NCI-H1048 (cell line): ENCODE data around the gene ZMIZ1.

ENCODE experiments used
- DNase-seq: peaks from one replicate; lab custom pipeline; 2025; lab: John Stamatoyannopoulos, UW

Gene ZMIZ1

GRCh38 chr10:79308016-79308415 is 239.2 kb downstream of the ZMIZ1 start:
- no peak for DNase-seq

DNA sequence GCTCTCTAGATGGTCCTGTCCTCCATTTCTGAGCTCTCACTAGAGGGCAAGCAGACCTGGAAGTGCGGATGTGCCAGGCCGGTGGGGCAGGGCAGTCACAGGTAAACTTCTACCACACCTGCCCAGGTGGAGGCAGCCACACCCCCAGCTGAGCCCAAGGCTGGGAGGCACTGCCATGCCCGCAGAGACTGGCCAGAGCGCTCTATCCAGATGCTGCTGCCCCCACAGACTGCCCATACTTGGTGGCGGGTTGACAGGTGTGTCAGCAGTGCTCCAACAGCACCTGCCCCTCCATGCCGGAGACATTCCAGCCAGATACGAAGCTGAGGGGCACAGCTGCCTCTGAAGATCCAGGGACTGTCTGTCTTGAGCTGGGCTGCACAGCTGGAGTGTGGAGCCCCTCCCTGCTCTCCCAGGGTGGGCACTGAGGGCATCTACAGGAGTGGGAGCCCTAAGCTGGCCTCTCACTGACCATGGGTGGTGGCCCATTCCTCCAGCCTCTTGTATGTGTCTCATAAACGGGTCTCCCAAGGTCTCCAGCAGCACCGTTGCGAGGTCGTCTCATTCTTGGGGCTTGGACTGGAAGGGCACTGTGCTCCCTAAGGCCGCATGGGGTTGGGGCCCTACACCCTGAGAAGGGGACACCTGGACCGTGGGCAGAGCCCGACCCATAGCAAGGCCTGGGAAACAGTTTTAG is 240.4 kb downstream of the ZMIZ1 start:
- DNase-seq, result no peak

GRCh38 chr10:79310200-79310865 is 241.6 kb downstream of the ZMIZ1 start:
- DNase-seq, result no peak

DNA sequence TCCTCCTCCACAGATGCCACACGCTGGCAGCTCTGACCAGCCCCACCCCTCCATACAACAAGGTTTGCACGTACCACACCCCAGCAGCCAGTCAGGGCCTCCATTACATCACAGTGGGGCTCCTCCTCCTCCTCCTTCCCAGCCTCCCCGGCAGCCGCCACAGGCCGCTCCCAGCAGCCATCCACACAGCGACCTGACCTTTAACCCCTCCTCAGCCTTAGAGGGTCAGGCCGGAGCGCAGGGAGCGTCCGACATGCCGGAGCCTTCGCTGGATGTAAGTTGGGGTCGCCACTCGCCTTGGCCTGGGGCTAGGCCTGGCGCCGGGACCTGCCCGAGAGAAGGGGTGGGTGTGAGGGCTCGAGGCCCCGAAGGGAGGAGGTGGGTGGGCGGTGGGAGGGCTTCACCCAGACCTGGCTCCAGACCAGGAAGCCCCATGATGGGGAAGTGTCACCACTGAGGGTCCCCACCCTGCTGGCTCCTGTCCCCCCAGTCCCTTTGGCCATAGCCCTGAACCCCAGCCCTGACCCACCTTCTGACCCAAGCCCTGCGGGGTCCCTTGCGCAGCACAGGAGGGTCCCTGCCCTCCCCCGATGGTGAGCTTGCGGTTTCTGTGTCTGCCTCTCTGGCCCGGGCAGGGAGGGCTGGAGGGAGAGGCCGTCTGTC is 242.3 kb downstream of the ZMIZ1 start:
- DNase-seq, result no peak

DNA sequence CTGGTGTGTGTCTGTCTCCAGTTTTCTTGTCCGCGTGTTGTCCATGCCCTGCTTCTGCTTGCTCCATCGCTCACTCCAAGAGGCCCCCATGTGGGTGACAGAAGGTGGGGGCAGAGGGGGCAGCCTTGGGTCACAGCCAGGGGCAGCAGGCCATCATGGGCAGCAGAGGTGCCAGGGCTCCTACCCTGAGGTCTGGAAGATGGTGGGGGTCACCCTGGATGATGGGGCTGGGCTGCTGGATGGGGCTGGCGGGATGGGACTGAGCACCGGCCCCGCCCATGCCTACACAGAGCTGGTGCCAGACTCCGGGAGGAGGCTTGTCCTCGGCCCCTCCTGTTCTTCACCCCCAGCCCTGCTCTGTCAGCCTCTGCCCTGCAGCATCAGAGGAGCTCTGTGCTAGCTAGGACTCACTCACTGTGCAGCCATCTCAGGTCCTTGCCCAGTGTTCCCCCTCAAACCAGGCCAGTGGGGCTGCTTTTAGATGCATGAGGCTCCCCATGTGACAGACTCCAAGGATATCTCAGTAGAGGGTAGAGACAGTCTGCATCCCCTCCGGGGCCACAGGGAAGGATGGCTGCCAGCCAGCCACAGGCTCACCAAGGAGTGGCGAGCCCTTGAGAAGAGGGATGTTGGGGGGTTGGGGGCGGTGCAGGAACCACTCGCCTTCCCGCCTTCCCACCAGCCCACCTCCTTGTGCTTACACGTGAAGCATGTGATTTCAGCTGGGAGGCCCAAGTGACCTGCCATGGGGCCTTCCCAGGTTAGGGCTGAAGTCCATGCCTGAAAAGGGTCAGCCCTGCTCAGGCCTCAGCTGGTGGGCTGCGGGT is 243.0 kb downstream of the ZMIZ1 start:
- no peak for DNase-seq

- DNase-seq, result no peak
Observed at GRCh38 chr10:79312601-79313187, 243.9 kb downstream of the ZMIZ1 start.

DNA sequence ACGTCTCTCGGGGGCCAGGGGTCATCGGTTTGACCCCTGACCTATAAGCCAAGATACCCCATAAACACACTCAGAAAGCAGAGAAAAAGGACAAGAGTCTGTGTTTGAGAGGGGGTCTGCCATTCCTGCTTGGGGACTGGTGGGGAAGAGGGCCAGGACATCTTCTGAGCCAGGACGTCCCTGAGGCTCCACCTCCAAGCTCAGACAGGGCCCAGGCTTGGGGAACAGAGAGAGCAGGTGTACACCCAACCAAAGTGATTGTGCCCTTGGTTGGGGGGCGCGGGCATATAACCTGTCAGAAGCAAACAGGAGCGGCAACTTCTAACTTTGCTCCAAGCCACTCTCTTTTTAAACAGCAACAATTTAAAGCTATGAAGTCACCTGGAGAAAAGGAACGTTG is 244.6 kb downstream of the ZMIZ1 start:
- DNase-seq, result no peak

- DNase-seq, result no peak
Observed at GRCh38 chr10:79313911-79314439, 245.2 kb downstream of the ZMIZ1 start.

GRCh38 chr10:79314761-79315601 is 246.2 kb downstream of the ZMIZ1 start:
- DNase-seq, result no peak

GRCh38 chr10:79315602-79315920 is 246.8 kb downstream of the ZMIZ1 start:
- no peak for DNase-seq

DNA sequence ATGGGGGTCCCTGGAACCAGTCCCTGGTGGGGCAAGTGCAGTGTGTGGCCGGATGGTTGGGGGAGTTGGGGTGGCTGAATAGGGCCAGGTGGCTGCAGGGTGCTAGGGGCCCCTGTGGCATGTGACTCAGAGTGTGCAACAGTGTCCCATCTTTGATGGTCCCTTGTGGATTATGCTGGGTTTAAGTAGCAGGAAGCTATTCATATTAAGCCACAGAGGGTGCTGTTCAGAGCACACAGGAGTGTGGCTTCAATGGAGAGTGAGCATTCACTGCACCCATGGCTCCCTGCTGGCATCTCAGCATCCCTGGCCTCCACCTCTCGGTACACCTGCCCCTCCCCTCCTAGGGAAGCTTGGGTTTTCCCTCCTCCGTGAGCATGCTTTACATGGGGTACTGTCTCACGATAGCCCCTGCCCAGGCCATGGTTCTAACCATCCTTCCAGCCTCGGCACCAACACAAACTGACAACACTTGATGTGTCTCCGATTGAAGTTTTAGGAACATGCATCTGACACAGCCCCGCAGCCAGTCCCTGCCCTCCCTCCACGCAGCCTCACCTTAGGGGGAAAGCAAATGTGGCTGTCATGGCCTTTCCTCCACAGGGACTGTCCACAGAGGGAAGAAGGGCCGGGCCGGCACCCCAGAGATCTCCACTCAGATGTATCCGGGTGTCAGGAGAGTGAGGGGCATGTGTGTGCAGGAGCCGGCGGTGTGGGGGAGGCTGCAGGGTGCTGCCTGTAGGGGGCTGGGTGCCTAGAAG is 248.1 kb downstream of the ZMIZ1 start:
- no peak for DNase-seq

DNA sequence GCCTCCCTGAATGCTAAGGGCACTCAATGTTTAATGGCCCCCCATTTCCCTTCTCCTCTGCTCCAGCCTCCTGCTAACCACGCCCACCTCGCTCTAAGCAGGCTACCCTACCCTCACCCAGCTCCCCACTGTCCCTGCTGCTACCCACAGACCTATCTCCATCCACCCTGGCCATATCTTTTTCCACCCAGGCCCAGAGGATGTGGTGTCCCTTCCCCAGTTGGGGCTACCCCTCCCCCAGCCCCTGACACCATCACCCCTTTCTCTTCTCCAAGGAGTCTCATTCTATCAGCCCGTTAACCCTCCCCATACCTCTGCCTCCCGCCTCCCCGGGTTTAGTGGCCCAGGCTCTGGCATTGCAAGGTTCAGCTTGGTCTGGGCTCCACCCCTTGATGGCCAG is 249.6 kb downstream of the ZMIZ1 start:
- DNase-seq, result no peak

GRCh38 chr10:79319115-79319771 is 250.5 kb downstream of the ZMIZ1 start:
- no peak for DNase-seq

DNA sequence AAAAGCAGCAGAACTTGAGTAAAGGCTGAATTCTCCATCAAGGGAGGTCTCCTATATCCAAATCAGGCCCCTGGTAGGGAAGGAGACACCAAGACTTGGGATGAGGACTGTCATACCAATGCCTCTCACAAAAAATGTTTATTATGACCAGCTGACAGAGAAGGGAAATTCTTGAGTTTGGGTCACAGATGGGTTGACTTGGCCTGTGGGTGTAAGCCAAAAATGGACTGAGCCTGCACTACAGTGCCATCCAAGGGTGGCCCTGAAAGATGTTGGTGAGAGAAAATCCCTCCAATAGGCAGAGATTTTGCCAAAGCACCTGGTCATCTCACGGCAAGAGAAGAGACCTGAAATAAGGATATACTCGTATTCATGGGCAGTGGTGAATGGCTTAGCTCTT is 251.6 kb downstream of the ZMIZ1 start:
- no peak for DNase-seq

DNA sequence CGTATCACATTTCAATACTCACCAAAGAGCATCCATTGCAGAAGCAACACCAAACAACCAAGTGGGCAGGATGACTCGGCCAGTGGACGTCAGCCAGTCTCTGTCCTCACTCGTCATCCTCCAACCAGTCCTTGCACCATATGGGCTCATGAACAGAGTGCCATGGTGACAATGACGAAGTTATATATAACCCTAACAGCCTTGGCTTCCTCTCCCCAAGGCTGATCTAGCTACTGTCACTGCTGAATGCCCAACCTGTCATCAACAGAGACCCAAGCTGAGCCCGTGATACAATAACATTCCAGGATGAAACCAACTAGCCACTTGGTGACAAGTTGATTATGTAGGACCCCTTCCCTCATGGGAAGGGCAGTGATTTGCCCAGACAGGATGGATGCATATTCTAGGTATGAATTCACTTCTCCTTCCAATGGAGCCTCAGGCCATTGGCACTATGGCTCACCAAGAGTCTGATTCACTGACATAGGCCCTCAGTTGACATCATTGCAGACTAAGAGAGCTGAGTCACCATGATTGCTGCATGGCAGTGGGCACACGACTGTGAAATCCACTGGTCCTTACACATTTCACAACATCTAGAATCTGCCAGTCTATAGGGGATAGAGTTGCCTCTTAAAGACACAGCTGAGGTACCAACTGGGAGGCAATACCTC is 252.2 kb downstream of the ZMIZ1 start:
- no peak for DNase-seq

- no peak for DNase-seq
Observed at GRCh38 chr10:79321494-79321882, 252.7 kb downstream of the ZMIZ1 start.

- no peak for DNase-seq
Observed at GRCh38 chr10:79321951-79322350, 253.2 kb downstream of the ZMIZ1 start.

GRCh38 chr10:79322616-79323543 is 254.1 kb downstream of the ZMIZ1 start:
- no peak for DNase-seq
